CD4-positive, alpha-beta T cell treated with Interleukin-4 for 1 hour (primary cell): ENCODE data around the gene CD101.
"Not testable (repeated sequence)": the region's sequence is repeated elsewhere in the genome, so short reads cannot be mapped to it uniquely, and the experiment has no call there.

Experiments used
- DNase-seq, 2 donors: peaks; one replicate each; pipeline ENCODE4 v3.0.0-alpha.2; 2020 to 2022

The CD101 gene, protein sequence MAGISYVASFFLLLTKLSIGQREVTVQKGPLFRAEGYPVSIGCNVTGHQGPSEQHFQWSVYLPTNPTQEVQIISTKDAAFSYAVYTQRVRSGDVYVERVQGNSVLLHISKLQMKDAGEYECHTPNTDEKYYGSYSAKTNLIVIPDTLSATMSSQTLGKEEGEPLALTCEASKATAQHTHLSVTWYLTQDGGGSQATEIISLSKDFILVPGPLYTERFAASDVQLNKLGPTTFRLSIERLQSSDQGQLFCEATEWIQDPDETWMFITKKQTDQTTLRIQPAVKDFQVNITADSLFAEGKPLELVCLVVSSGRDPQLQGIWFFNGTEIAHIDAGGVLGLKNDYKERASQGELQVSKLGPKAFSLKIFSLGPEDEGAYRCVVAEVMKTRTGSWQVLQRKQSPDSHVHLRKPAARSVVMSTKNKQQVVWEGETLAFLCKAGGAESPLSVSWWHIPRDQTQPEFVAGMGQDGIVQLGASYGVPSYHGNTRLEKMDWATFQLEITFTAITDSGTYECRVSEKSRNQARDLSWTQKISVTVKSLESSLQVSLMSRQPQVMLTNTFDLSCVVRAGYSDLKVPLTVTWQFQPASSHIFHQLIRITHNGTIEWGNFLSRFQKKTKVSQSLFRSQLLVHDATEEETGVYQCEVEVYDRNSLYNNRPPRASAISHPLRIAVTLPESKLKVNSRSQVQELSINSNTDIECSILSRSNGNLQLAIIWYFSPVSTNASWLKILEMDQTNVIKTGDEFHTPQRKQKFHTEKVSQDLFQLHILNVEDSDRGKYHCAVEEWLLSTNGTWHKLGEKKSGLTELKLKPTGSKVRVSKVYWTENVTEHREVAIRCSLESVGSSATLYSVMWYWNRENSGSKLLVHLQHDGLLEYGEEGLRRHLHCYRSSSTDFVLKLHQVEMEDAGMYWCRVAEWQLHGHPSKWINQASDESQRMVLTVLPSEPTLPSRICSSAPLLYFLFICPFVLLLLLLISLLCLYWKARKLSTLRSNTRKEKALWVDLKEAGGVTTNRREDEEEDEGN

DNA sequence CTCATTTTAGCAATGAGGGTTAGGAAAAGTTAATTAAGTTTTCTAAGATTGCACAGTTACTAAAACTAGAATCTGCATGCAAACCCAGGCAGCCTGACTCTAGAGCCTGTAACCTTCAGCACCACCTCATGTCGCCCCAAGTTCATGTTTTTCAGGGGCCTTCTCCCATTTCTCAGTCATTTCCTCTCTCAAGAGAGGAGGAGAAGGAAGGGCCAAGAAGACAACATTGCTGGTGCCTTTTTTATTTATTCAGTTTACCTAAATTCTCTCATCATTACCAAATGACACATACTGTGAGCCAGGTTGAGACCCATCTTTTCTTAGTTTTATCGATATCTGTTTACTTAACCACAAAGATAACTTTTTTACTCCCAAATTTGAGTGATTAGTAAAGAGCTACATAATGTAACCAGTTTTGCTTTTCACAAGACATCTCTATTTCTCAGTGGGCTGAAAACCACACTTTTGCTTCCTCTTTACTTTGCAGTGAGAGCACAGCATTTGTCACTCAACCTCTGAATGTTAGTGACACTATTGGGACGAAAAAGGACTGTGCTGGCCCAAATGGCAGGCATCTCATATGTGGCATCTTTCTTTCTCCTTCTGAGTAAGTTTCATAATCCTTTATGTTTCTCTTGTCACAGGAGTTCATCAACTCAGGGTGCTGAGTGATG, at the start of gene CD101:
Gene CD101 (plus strand): TSS at position 507 of the 674 bp plus-strand sequence. CDS start 58 bp downstream, at position 565.
- DNase-seq: peak in 1 of 2 donors; percentile 14

DNA sequence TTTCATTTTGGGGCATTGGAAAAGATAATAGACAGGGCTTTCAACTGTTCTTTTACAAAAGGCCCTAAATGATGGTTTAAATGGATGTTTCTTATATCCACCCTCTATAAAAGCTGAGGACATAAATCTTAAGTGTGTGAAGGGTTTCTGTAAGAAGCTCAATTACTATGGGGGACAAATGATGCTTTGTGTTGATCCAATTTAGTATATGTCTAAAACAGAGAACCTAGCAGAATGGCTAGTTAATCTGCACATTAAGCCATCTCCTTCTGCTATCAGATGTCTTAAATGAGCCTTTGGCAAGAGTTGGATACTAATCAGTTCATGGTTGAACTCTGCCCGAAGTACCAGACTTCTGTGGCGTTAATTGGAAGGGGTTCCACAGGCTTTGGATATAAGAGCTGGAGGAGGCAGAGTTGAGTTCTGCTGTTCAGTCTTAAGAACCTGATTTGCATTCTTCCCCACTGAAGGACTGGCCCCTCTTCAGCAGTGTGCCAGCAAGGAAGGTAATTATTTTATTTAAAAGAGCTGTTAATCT, 48.8 kb upstream of the CD101 start:
- no peak for DNase-seq

DNA sequence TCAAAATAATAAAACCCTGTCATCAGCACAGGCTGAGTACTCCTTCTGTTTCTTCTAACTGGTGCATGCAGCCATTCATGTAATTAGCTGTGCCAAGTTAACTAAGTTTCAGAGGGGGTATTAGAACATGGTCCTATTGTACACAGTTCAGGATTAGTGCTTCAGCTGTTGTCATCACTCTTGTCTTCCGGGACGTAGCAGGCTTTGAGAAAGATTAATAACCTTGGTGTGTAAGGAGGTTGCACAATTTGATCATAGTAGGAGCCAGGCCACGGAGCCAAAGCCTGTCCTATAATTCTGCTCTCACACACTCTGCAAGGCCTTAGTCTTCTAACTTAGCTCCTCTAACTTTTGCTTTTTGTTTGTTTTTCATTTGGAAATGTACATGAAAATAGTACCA, 47.1 kb upstream of the CD101 start:
- DNase-seq: no peak

DNA sequence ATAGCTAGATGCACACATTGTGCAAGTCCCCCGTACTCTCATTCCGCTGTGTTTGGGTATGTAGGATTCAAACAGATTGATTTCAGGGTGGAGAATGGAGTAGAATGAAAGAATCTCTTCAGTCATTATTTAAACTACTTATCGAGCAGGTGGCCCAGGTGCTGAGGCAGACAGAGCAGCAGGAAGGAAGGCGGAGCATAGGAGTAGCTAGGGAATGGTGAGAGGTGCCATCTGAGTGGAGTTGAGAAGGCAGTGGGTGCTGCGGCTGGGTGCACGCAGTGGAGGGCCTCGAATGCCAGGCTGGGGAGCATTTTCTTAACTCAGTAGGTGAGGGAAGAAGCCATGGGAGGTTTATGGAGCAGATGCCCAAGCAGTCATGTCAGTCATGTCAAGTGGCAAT, 45.2 kb upstream of the CD101 start:
- DNase-seq: no peak

DNA sequence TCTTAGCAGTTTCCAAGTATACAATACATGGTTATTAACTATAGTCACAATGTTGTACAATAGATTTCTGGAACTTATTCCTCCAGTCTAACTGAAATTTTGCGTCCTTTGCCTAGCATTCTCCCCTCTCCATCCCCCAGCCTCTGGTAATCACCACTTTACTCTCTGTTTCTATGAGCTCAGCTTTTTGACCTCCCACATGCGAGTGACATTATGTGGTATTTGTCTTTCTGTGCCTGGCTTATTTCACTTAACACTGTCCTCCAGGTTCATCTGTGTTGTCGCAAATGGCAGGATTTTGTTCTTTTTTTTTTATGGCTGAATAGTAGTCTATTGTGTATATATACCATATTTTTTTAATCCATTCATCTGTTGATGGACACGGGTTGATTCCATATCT, 43.9 kb upstream of the CD101 start:
- DNase-seq: no peak

DNA sequence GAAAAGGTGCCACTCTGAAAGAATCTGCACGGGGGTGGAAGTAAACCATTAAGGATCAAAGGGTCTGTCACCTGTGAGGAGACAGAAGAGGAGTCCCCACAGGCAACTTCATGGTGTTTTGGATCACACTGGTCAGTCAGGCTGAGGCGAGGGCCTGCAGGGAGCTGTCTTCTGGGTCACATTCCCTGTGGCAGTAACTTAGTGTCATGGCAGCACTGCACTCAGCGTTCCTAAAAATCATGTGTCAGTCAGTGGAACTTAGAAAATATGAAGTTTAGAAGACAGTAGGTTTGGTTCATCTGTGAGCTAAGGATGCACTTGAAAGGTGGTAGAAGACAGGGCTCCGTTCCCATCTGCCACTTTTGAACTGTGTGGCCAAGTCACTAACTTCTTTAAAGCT, 43.5 kb upstream of the CD101 start:
- no peak for DNase-seq

DNA sequence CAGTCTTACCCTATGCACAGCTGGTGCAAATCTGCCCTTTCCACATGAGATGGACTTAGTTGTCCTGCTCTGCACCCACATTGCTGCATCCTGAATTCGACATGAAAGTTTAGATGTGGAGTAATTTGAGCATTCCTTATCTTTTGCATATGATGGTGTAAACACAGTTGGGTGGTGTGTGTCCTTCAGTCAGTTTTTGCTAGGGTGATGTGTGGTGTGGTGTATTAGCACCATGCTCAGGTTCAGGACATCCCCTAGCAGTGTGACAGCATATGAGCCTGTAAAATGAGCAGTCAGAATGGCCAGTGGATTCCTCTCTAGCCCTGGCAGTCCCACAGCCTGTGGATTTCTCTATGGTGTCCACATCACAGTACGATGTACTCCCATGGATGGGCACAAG, 42.6 kb upstream of the CD101 start:
- DNase-seq: no peak

DNA sequence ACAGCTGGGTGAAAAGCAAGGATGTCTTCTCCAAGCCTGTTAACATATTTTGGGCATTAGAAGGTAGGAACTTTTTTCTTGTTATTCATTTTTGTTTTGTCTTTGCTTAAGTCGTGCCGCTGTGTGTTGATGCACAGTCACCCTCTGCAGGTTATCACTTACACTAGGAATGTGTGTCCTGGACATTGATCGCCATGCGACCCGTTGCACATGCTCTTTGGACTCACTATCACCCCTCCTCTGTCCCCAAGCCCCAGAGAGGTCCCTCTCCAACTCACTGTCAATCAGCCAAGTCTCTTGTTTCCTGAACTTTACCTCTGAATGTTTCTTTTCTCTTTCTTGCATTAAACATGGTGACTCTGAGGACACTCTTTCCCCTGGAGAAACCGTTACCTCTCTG, 40.0 kb upstream of the CD101 start:
- DNase-seq: no peak

DNA sequence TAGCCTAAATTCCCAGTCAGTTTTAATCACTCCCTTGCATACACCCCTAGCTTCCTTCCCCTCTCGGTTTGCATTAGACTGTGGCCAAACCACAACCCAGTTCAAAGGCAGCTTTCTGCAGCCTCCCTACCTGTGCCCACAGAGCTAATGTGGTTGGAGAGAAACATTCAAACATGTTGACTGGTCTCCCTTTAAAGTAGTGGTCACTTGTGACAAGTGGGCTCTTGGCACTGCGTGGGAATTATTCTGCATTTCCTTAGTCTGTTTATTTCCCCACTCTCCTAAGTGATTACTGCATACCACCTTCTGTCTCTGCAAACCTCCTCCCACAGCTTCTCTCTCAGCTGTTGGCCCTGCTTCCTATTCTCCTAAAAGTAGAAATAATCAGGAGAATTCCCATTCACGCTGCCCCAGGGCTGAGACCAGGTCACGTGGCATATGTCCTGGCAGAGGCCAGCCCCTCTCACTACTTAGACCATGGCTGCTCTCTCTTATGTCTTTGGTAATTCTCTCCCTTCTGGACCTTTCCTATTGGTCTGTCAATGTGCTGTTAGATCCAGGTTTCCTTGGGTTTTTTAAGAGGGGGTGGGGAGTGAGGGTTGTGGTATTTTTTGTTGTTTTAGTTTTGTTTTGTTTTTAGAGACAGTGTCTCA, 38.4 kb upstream of the CD101 start:
- peak in 1 of 2 donors; percentile 35 for DNase-seq

DNA sequence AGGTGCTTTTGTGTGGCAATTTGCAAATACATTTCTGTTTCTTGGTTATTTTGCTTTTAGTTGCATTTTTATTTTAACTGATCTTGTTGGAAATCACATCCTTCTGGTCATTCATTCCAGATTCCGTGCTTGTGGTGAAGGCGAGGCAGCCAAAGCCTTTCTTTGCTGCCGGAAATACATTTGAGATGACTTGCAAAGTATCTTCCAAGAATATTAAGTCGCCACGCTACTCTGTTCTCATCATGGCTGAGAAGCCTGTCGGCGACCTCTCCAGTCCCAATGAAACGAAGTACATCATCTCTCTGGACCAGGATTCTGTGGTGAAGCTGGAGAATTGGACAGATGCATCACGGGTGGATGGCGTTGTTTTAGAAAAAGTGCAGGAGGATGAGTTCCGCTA, 34.8 kb upstream of the CD101 start:
- no peak for DNase-seq

DNA sequence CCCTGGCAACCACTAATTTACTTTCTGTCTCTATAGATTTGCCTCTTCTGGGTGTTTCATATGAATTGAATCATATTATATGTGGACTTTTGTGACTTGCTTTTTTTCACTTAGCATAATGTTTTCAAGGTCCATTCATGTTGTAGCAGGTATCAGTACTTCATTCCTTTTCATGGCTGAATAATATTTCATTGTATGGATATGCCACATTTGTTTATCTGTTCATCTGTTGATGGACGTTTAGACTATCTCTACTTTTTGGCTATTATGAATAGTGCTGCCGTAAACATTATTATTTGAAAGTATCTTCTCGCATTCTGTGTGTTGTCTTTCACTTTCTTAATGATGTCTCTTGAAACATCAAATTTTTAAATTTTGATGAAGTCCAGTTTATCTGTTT, 32.8 kb upstream of the CD101 start:
- no peak for DNase-seq

DNA sequence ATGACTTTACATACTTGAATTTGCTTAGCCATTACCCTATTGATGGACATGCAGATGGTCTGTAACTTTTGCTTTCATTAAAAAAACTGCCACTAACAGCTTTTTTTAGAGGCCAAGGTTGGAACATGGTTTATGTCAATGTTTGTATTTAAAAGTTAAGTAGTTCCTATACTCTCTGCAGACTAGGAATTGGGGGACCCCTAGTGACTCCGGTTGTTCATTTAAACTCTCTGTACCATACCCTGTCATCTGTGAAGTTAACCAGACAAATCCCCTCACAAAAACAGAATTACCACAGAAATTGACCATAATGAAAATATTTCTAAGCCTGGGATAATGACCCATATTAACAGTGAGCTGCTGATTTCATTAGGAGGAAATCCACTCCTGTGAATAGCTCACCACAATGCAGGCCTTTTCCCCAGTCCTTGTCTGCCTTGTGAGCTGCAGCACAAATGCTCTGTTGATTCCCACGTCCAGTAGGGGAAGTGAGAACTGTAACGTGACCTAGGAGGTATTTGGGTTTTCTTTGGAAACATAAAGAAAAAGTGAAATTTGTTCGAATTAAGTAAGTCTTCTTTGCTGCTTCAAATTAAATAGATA, 30.2 kb upstream of the CD101 start:
- no peak for DNase-seq

DNA sequence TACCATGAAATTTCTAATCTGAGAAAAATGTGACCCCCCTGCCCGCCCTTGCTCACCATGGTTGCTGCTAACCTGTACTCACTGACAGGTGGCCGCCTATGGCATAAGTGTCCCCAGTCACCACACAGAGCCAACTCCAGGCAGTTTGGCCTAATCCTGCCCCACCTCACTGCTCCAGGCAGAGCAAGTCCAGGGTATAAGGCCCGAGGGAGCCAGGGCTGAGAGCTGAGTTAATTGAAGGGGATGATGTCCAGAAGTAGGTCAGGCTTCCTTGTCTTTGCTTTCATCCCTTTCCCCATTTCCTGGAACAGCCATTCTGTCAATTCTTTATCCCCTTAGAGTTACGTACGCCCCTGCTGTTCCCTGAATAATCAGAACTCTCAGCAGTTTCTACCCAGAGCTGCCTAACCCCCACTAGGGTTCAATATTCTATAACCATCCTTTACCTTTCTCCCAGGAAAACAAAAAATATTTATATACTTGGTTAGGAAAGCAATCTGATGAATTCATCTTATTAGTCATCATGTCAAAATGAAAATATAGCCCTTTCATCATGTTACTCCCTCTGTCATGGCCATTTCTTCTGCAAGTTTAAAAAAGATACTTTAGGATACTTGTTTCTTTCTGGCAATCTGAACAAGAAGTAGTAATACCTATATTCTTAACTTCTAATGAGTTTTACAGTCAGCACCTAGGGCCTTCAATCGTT, 29.4 kb upstream of the CD101 start:
- no peak for DNase-seq

DNA sequence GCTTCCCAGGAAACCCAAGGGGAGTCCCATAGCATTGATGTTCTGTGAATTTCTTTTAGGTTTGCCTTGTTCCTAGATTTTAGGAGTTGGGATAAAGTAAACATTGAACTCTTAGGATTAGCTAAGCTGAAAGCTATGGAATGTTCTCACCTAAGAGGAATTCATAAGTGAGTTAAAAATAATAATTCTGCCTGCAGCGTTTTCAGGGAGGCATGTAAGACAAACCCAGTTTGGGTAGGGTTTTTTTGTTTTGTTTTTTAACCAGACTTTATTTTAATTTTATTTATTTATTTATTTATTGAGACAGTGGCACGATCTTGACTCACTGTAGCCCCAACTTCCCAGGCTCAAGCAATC, 28.9 kb upstream of the CD101 start:
- no peak for DNase-seq

DNA sequence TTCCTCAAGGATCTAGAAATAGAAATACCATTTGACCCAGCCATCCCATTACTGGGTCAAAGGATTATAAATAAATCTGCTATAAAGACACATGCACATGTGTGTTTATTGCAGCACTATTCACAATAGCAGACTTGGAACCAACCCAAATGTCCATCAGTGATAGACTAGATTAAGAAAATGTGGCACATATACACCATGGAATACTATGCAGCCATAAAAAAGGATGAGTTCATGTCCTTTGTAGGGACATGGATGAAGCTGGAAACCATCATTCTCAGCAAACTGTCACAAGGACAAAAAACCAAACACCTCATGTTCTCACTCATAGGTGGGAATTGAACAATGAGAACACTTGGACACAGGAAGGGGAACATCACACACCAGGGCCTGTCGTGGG, 21.3 kb upstream of the CD101 start:
- DNase-seq: not testable (repeated sequence)

DNA sequence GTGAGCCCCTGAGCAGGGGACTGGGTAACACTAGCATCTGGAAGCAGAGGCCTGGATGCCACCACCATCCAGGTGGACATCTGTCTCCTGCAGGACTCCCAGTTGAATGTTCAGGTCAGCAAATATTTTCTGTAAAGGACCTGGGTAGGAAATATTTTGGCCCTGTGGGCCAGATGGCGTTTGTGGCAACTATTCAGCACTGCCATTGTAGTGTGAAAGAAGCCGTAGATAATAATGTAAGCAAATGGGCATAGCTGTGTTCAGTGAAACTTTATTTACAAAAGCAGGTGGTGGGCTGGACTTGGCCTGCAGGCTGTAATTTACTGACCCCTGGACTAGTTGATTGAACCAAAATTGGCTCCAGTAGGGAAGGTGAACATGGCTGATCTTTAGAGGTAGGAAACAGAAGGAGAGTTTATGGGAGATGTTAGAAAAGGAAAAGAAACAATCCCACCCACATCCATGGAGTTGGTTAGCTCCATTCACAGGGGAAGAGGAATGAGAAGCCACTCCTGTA, 20.0 kb upstream of the CD101 start:
- DNase-seq: no peak

DNA sequence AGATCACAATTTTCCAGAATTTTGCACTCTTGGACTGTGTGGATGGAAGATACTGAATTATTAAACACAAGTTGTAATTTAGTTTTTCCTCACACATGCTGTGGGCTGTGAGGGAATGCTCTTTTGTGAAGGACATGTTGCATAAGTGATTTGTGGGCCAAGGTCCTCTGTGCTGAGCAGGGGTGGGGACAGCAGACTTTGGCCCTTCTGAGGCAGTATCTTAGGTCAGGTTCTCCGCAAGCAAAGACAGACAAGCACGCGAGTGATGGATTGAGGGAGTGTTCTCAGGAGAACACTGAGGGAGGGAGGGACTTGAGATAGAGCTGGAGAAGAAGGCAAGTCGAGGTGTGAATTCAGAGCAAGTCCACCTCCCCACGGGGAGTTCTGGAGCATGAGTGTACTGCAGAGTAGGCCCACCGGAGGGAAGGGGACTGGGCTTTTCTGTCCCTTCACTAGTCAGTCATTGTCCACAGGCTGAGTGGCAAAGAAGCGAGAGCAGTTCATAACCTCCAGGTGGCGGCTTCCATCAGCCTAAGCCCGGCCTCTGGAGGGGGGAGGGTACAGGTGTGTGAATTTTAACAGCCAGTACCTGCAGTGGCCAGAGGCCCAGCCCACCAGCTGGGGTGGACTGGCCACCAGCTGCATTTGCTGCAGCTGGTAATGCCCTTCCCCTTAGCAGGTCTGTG, 19.1 kb upstream of the CD101 start:
- DNase-seq: no peak

DNA sequence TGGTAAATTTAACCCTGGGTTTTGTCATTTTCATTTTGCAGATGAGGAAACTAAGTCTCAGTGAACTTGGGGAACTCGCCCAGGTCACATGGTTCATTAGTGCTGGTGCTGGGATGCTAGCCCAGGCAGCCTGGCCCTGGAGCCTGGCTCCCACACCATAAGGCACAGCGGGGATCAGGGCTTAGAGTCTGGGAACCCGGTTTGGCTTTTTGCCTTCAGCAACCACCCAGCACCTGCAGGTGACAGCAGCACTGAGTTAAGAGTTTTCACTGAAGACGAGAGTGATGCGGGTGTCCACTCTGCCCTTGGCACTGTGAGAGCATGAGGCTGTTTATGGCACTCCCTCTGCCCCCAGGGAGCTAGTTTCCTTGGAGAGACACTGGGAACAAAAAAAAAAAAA, 18.4 kb upstream of the CD101 start:
- DNase-seq: no peak

DNA sequence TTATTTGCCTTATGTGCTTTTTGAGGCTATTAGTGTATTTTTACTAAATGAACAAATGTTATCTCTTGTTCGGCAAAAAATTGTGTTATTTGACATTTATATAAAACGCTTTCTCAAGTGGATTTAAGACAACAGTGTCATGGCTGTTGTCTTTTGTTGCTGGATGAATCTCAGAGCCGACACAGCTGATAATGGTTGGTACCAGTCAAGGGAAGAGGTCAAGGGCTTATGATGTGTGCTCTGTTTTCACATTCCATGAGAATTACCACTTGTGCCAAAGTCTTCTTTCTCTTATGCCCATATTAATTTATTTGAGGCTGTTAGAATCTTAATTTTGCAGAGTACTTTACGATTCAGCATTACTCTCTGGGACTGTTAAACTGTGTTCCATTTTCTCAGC, 17.9 kb upstream of the CD101 start:
- DNase-seq: no peak

DNA sequence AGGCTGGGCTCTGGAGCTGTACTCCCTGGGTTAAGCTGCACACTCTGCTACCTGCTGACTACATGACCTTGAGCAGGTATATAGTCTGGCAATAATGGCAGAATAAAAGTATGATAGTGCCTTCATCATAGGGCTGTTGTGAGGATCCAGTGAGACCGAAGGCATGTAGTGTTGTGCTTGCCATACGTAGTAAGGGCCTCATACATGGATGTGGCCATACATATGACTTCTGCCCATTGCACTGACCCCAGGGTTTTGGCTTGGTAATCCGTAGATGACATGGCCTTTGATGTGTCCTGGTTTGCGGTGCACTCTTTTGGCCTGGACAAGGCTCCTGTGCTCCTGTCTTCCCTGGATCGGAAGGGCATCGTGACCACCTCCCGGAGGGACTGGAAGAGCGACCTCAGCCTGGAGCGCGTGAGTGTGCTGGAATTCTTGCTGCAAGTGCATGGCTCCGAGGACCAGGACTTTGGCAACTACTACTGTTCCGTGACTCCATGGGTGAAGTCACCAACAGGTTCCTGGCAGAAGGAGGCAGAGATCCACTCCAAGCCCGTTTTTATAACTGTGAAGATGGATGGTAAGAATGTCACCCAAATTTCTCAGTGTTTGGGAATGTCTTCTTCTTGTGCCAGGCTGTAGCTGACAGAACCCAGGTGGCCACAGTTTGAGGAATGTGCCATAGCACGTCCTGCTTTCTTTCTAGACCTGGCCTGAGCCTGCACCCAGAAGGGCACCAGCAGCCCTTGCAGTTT, 17.0 kb upstream of the CD101 start:
- DNase-seq: no peak
